OCI-LY1 (cell line): Measurements from ENCODE around the gene RTL9.

Experiments
- H2AFZ ChIP-seq: fragments of 200-600 bp; sonication (generic), shearing (Covaris generic); 2 replicates; pipeline ENCODE4 v1.6.0; 2014; ENCODE audit warnings: antibody characterized with exemption, mild to moderate bottlenecking, low read length
- H3F3A ChIP-seq: fragments of 200-600 bp; sonication (generic), shearing (Covaris generic); 2 replicates; pipeline ENCODE4 v1.6.0; 2014; ENCODE audit warnings: mild to moderate bottlenecking, antibody characterized with exemption, low read length, moderate library complexity; ENCODE audit not compliant: insufficient read depth
- H3K27ac ChIP-seq: fragments of 200-600 bp; sonication (generic); 2 replicates; pipeline ENCODE4 v1.5.1; 2014; ENCODE audit warnings: low read length, mixed run types, mild to moderate bottlenecking, low read depth; ENCODE audit not compliant: poor library complexity, severe bottlenecking
- H3K27me3 ChIP-seq: fragments of 200-600 bp; sonication (generic); 2 replicates; pipeline ENCODE4 v1.6.0; 2014; ENCODE audit warnings: antibody characterized with exemption, mild to moderate bottlenecking, low read length, moderate library complexity; ENCODE audit not compliant: insufficient read depth
- H3K36me3 ChIP-seq: fragments of 200-600 bp; sonication (generic); 2 replicates; pipeline ENCODE4 v1.6.1; 2014; ENCODE audit warnings: mild to moderate bottlenecking, antibody characterized with exemption, low read length, moderate library complexity, mixed read lengths; ENCODE audit not compliant: insufficient read depth
- H3K4me1 ChIP-seq: fragments of 200-600 bp; sonication (generic); 2 replicates; pipeline ENCODE4 v1.5.1; 2014; ENCODE audit warnings: mild to moderate bottlenecking, low read length, moderate library complexity; ENCODE audit not compliant: insufficient read depth, severe bottlenecking
- H3K4me2 ChIP-seq: fragments of 200-600 bp; sonication (generic), shearing (Covaris generic); 2 replicates; pipeline ENCODE4 v1.6.1; 2014; ENCODE audit warnings: low read length
- H3K4me3 ChIP-seq: fragments of 200-600 bp; sonication (generic); 2 replicates; pipeline ENCODE4 v1.5.1; 2014; ENCODE audit warnings: low read length, low read depth, mild to moderate bottlenecking, mixed read lengths; ENCODE audit not compliant: poor library complexity, severe bottlenecking
- H3K79me2 ChIP-seq: fragments of 200-600 bp; shearing (Covaris generic); 2 replicates; pipeline ENCODE4 v1.6.1; 2016; ENCODE audit warnings: mixed run types, low read length, mixed read lengths; ENCODE audit not compliant: insufficient read depth
- H3K9ac ChIP-seq: fragments of 200-600 bp; sonication (generic), shearing (Covaris generic); 2 replicates; pipeline ENCODE4 v1.6.1; 2014; ENCODE audit warnings: mild to moderate bottlenecking, low read length, mixed read lengths
- H3K9me2 ChIP-seq: fragments of 200-600 bp; sonication (generic), shearing (Covaris generic); 2 replicates; pipeline ENCODE4 v1.6.1; 2014; ENCODE audit warnings: low read depth, mild to moderate bottlenecking, low read length, mixed read lengths
- H3K9me3 ChIP-seq: fragments of 200-600 bp; shearing (Covaris generic); 2 replicates; pipeline ENCODE4 v1.6.1; 2014; ENCODE audit warnings: low read length, mixed read lengths
- H4K20me1 ChIP-seq: fragments of 200-600 bp; sonication (generic), shearing (Covaris generic); 2 replicates; pipeline ENCODE4 v1.6.0; 2016; ENCODE audit warnings: mild to moderate bottlenecking, low read length; ENCODE audit not compliant: insufficient read depth
- EZH2 ChIP-seq: fragments of 200-600 bp; sonication (generic), shearing (Covaris generic); IDR thresholded peaks from 2 replicates; pipeline ENCODE4 v1.8.0; 2017; ENCODE audit warnings: borderline replicate concordance, mixed run types, mild to moderate bottlenecking, antibody characterized with exemption, low read length, moderate library complexity, mixed read lengths
- TF ChIP-seq, protein P1 (sequence below): fragments of 200-600 bp; sonication (generic), shearing (Covaris generic); IDR thresholded peaks from 2 replicates; pipeline ENCODE4 v1.5.1; 2017; ENCODE audit warnings: mild to moderate bottlenecking, antibody characterized with exemption, low read length, moderate library complexity, mixed read lengths

Gene RTL9

DNA sequence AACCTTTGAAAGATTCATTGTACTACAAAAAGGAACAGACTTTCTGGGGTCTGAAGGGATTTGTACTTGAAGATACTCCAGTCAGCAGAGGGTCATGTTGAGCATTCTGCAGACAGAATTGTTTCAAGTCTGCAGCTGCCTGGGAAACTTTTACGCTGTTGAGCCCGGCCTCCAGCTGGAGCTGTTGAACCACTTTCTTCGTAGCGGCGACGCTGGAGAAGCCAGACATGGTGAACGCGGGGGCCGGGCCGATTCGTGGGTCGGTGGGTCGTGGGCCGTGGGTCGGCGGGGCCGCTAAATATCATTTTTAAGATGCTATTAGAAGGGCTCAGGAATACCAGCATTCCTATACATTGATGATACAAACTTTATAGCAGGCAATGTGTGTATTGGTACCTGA is 12.0 kb upstream of the RTL9 start:
- no peak overlapping the region for H3K4me2 ChIP-seq
- no peak for TF ChIP-seq EZH2
- TF ChIP-seq, protein P1, sequence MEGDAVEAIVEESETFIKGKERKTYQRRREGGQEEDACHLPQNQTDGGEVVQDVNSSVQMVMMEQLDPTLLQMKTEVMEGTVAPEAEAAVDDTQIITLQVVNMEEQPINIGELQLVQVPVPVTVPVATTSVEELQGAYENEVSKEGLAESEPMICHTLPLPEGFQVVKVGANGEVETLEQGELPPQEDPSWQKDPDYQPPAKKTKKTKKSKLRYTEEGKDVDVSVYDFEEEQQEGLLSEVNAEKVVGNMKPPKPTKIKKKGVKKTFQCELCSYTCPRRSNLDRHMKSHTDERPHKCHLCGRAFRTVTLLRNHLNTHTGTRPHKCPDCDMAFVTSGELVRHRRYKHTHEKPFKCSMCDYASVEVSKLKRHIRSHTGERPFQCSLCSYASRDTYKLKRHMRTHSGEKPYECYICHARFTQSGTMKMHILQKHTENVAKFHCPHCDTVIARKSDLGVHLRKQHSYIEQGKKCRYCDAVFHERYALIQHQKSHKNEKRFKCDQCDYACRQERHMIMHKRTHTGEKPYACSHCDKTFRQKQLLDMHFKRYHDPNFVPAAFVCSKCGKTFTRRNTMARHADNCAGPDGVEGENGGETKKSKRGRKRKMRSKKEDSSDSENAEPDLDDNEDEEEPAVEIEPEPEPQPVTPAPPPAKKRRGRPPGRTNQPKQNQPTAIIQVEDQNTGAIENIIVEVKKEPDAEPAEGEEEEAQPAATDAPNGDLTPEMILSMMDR: no peak

DNA sequence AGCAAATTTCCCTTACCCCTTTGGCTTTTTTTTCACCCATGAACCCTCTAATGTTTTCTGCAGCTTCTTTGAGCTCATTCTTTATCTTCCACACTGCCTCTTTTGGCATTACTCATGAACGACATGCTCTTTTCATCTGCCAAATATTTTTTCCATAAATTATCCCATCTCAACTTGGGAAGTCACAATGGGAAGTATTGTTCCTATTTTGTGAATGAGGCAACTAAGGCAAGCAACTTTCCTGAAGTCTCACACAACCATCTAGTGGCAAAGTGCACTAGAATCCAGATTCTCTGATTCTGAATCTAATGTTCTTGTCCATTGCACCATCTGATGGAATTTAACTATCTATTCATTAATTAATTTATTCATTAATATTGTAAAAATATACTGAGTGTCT is 625 bp downstream of the RTL9 start:
- H3K79me2 ChIP-seq: no peaks in the 10 kb centered on the region
- no peaks in the 10 kb centered on the region for H3K36me3 ChIP-seq
- no peaks in the 10 kb centered on the region for H3K9me2 ChIP-seq
- TF ChIP-seq, protein P1: no peak
- no peak for TF ChIP-seq EZH2
- H4K20me1 ChIP-seq: no peaks in the 10 kb centered on the region
- no peak overlapping the region for H3K27ac ChIP-seq
- no peaks in the 10 kb centered on the region for H3K4me1 ChIP-seq
- no peak overlapping the region for H3K4me2 ChIP-seq
- H3K9ac ChIP-seq: no peak overlapping the region
- H2AFZ ChIP-seq: no peak overlapping the region
- H3F3A ChIP-seq: no peaks in the 10 kb centered on the region
- no peak overlapping the region for H3K4me3 ChIP-seq
- H3K27me3 ChIP-seq: no peaks in the 10 kb centered on the region
- H3K9me3 ChIP-seq: no peaks in the 10 kb centered on the region

More for the DNA sequence above, 12.0 kb upstream of the RTL9 start:
- no peak overlapping the region for H2AFZ ChIP-seq
- no peaks in the 10 kb centered on the region for H3K4me1 ChIP-seq
- H3F3A ChIP-seq: no peaks in the 10 kb centered on the region
- no peaks in the 10 kb centered on the region for H3K9me3 ChIP-seq
- H3K9ac ChIP-seq: no peak overlapping the region
- no peaks in the 10 kb centered on the region for H3K79me2 ChIP-seq
- no peaks in the 10 kb centered on the region for H3K27me3 ChIP-seq
- H3K27ac ChIP-seq: no peak overlapping the region
- no peaks in the 10 kb centered on the region for H4K20me1 ChIP-seq
- H3K36me3 ChIP-seq: no peaks in the 10 kb centered on the region
- no peak overlapping the region for H3K4me3 ChIP-seq
- no peaks in the 10 kb centered on the region for H3K9me2 ChIP-seq

DNA sequence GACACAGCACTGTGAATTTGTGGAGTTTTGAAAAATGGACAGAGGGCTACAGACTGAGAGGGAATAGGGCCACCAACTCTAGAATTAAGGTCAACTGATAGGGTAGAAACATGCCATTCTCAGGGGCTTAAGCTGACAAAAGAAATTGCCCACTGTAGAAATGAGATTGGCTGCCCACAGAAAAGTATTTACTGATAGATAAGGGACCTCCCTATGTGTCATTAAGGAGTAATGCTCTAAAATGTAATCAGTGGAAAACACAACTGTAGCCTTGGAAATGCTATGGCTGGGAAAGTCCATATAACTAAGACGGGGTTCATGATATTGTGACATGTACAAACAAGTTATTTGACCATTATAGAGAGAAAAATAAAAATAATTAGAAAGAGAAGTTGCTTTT is 4.6 kb downstream of the RTL9 start:
- no peak overlapping the region for H3K4me3 ChIP-seq
- H3K4me2 ChIP-seq: no peak overlapping the region
- no peaks in the 10 kb centered on the region for H3K4me1 ChIP-seq
- no peaks in the 10 kb centered on the region for H3K36me3 ChIP-seq
- no peaks in the 10 kb centered on the region for H3K9me3 ChIP-seq
- no peaks in the 10 kb centered on the region for H3K9me2 ChIP-seq
- TF ChIP-seq, protein P1: no peak
- no peak for TF ChIP-seq EZH2
- H3K27me3 ChIP-seq: no peaks in the 10 kb centered on the region
- no peaks in the 10 kb centered on the region for H3K79me2 ChIP-seq
- no peak overlapping the region for H3K9ac ChIP-seq
- no peaks in the 10 kb centered on the region for H3F3A ChIP-seq
- no peaks in the 10 kb centered on the region for H4K20me1 ChIP-seq
- H3K27ac ChIP-seq: no peak overlapping the region
- H2AFZ ChIP-seq: no peak overlapping the region
